Bone marrow (tissue), 2 donors: ENCODE measurements around the gene ZNF503.

Source experiments
- DNase-seq, 2 donors: peaks; one replicate each; lab custom pipeline; 2025; lab: John Stamatoyannopoulos, UW

ZNF503 gene, protein sequence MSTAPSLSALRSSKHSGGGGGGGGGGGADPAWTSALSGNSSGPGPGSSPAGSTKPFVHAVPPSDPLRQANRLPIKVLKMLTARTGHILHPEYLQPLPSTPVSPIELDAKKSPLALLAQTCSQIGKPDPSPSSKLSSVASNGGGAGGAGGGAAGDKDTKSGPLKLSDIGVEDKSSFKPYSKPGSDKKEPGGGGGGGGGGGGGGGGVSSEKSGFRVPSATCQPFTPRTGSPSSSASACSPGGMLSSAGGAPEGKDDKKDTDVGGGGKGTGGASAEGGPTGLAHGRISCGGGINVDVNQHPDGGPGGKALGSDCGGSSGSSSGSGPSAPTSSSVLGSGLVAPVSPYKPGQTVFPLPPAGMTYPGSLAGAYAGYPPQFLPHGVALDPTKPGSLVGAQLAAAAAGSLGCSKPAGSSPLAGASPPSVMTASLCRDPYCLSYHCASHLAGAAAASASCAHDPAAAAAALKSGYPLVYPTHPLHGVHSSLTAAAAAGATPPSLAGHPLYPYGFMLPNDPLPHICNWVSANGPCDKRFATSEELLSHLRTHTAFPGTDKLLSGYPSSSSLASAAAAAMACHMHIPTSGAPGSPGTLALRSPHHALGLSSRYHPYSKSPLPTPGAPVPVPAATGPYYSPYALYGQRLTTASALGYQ

DNA sequence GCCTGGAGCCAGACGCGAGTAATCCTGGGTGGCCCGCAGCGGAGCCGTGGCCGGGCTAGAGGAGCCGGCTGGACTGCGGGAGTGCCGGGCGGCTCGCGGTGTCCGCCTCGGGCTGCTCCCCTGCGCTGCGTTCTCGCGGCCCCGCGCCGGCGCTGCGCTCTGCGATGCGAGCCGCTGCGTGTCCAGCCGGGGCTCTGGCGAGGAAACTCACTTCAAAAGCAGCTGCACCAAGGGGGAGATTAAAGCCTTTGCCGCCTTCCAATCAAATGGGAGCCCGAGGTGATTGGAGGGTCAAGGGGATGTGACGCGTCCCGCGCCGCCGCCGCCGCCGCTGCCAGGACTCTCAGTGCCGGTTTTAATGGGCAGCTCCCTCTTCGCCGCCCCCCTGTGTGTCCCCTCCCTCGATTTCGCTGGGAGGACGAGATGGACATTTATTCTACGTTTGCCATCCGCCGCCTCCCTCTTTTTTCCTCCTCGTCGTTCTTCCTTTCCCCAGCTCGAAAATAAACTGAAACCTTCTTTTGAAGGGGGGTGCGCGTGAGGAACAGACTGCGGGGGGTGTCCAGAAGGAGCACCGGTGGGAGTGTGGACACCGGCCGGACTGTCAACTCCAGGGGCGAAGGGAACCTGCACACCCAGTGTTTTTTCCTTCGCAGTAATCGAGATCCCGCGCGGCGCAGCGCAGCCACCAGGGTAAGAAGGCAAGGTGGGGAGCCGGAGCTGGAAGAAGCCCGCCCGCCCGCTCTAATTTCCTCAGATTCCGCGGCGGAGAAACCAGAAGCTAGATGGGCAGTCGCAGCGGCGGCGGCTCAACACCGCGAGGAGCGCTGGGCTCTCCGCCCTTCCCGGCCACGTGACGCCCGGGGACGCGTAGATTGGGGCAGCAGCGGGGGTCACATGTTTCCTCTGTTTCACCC is at the start of gene ZNF503:
Gene ZNF503, minus strand, starts transcription at position 196 of the 917 bp plus-strand sequence. CDS start 345 bp downstream, outside the sequence.
- DNase-seq: peak in 1 of 2 donors; percentile 80

DNA sequence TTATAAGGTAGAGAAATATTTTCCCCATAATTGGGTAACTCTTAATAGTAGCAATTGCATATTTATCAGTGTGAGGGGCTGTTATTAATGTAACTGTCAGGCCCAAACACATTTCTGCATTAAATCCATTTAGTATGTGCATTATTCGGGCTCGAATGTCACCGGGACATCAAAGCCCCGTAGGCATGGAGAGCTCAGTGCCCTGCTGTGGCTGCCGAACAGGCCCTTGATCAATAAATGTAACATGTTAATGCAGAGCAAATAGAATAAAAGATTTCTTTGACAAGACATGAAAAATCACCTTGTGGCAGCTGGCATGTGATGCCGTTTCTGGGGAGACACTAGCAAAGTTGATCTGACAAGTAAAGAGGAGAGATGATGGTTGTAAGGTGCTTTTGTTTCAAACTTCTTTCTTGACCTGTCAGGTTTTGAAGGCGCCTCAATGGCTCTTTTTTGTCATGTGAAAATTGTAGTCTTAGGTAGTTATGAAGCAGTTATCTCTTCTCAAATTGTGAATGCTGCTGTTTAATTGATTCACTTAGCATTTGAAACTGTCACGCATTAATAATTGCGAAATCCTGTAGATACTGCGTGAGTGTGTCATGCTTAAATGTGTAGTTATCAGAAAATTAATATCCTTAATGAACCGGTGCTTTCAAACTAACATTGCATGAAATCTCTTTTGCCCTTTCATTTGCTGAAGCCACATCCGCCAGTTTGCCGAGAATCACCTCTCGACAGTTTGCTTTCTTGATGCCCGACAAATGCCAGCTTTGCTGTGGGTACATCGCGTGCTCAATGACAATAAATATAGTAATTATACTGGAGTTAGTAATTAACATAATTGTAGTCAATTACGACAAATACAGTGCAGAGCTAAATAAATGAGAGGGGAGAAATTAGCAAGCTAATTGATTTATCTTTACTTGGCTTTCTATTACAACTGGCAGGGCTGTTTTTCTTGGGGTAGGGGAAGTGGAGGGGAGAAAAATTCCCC is 49.4 kb upstream of the ZNF503 start:
- no peak for DNase-seq

DNA sequence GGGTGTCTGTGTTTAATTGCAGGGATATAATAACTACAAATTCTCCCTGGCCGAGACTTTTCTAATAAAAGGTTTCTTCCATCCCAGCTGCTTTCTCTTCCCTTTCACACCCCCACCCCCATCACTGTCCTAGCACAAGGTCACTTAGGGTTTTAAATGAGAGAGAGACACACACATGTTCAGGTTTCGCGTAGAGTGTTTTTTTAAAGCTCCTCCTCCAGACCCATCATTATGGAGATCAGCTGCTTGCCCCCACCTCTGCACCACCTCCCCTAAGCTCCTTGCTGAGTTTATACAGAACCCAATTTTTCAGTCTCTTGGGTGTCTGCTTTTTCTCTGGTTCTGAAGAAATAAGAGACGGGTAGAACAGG is 48.5 kb upstream of the ZNF503 start:
- DNase-seq: no peak

DNA sequence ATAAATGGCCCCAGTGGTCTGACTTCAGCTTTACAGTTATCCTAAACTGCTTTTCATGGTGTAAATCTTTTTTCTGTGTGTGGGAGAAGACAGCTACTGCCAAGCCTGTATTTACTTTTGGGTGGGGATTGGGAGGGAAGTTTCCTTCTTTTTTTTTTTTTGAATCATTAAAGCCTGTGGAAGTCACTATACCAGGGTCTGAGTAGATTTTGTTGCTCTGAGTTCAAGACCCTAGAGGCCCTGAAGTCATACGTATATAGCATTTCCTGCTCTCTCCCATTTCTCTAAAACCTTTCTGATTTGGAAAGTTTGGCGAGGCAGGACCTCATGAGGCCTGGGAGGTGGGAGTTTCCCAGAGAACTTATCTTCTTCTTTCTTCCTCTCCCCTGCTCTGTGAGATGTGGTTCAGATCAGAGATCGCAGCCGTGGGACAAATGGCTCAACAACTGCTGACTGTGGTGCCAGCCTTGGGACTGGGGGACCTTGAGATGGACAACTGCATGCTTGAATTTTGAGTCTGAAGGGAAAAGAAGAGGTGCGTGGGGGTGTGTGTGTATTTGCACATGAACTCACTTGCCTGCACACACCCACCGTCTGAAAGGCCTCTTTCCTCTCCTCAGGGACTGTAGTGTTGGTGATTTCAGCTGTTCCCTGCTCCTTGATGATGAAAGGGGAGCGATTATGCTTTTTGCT is 48.0 kb upstream of the ZNF503 start:
- DNase-seq: no peak

DNA sequence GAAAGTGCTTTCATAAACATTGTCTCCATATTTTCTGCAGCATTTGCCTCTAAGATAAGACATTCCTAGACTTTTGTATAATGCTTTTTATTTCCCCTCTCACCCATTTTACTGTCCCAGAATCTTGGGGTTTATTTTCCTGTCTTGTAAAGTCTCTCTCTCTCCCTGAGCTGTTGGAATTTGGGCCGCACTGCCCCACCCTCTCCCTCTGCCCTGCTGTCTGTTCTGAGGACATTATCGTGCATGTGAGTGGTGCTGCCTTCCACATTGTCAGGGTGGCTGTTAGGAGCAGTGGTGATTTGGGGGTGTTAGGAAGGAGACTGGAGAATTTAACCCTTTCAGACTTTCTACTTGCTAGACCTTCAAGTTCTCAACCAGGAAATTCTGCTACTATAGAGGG is 46.6 kb upstream of the ZNF503 start:
- DNase-seq: no peak

DNA sequence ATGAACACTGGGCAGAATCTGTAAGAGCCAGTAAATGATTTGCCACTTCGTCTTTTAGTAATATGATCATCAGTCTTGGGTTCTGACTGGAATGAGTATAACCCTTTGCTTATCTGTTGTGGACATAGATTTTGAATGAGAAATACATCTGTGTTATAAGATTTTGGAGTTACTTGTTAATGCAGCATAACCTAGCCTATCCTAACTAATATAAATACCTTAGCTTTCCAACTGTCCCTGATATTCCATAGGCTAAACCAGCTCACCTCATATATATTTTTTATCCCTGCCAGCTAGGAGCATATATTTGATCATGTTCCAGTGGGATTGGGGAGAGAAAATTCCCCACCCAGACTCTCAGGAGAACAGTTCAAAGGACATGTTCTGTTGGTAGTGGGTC is 44.9 kb upstream of the ZNF503 start:
- no peak for DNase-seq

DNA sequence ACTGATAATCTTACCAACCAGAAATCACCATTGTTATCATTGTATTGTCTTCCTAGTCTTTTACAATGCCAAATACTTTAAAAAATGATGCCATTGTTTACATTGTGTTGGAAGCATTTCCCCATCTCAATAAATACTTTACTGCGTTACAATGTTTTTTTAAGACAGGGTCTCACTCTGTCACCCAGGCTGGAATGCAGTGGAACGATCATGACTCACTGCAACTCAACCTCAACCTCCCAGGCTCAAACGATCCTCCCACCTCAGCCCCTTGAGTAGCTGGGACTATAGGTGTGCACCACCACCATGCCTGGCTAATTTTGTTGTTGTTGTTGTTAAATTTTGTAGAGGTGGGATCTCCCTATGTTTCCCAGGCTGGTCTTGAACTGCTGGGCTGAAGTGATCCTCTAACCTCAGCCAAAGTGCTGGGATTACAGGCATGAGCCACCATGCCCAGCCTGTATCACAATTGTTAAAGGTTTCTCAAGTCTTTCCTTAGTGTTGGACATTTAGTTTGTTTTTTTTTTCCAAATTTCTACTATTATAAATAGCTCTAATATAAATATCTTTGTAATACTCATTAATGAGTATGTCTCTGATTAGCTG is 43.3 kb upstream of the ZNF503 start:
- no peak for DNase-seq

DNA sequence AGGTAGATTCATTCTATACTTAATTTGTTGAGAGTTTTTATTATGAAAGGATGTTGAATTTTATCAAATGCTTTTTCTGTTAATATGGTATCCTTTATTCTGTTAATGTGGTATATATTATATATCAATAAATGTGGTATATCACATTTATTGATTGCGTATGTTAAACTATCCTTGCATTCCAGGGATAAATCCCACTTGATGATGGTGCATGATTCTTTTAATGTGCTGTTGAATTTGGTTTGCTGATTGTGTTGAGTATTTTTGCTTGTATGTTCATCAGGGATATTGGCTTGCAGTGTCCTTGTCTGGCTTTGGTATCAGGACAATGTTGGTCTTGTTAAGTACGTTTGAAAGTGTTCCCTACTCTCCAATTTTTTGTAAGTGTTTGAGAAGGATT is 41.8 kb upstream of the ZNF503 start:
- DNase-seq: no peak

DNA sequence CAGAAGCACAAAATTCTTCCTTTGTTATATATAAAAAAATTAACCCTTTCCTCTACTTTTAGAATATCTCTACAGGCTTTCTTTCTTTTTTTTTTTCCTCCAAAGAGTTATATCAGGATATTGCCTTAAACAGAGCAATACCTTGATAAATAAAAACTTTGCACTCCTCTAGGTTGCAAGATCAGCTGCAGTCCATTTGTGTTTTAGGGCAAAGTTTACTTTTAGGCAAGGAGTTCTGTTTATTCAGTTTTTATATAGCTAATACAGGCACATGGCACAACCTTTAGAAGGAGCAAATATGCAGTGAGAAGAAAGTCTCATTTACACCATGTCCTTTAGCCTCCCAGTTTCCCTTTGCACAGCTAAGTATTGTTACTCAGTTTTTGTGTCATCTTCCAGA is 40.1 kb upstream of the ZNF503 start:
- no peak for DNase-seq

DNA sequence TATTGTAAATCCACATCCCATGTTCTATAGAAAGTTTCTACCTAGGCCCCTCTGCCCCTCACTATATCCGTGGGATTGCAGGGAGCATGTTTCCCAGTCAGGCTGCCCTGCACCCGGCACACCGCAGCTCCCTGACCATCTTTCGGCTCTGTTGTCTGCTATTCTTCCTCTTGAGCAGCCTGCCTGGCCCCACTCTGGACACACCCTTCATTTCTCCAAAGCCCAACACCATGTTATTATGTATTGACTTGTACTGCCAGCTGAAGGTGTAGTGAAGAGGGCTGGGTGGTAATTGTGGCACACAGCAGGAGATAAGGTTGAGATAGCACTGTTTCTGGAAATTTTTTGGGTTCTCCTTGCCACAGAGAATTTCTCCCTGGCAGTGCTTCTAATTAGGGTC is 39.6 kb upstream of the ZNF503 start:
- DNase-seq: no peak

DNA sequence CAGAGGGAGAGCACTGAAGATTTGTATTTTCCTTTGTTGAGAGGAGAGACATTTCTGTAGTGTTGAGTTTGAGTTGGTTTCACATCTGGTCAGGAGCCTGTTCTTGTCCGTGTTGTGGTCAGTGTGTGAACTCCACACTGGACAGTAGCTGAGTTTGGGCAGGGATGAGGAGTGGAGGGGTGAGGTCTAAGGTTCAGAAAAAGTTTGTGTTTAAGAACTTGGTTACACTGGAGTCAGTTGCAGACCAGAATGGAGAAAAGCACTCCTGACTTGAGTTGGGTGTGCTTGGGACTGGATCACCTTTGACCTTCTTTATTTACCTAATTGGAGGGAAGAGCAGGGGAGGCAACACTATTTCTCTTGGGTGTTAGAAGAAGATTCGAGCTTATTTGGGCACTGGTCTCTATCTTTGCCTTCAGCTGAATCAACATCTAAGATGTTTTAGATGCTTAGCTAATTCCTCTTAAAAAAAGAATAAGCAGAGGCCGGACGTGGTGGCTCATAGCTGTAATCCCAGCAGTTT is 38.8 kb upstream of the ZNF503 start:
- no peak for DNase-seq

DNA sequence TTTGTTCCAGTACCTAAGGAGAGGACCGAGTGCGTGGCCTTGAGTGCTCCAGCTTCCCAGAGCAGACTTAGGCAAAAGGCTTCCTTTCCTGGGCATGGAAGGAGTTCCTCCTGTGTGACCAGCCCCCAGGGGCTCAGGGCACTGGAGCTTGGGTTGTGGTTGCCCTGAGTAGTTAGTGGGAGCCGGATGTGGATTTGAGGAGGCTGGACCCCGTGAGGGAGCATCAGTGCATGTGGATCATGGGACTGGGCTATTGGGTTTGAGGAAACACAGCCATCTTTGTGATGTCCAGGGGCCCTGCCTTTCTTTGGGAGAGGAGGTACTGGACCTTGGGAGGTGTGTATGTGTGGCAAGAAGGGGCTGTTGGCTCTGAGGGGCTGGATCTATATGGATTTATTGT is 38.2 kb upstream of the ZNF503 start:
- DNase-seq: no peak

DNA sequence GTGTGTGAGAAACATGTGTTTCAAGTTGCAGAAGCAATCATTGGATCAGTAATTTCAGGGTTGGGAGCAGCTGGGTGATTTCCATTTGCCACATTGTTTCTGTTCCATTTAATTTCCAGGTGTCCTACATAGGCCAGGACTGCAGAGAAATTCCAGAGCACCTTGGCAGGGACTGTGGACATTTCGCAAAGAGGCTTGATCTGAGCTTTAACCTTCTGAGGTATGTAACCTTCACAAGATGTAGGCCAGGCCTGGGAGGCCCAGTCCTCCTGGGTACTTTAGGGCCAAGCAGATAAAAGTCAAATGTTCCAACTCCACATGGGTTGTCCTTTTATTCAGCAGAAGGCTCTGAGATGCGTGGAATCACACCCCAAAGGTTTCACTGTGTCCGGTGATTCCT is 36.7 kb upstream of the ZNF503 start:
- DNase-seq: no peak

DNA sequence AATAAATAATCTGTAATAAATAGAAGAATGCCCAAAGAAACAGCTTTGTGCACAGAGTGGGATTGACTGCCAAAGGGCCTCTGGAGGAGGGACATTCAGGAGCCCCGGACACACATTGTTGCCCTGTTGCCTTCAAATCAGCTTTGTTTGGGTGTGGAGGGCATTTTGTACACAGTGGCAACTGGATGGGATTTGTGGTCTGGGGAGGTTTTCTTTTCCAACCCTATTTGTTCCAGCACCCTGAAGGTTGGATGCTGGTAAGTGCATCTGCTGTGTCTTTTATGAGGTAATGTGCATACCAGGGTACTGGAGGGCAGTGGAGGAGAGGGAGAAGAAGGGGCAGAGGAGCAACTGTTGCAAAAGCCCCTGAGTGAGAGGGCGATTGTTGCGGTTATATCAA is 36.1 kb upstream of the ZNF503 start:
- DNase-seq: no peak

DNA sequence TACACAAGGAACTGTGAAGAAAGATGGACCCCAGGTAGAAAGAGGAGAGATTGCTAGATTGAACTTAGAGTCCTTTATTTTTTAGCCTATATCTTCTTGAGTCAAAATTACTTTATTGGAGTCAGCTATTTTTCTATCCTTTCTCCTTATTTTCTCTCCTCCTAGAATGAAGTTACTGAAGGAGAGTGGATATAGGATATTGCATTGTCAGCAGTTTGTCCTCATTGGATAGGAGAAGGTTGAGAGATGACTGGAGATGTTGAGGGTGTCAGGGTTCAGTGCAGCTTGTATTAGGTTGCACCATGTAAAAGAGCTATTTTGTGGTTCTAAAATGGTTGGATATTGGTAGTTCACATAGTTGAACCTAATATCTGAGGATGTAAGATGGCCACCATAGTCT is 35.3 kb upstream of the ZNF503 start:
- no peak for DNase-seq

DNA sequence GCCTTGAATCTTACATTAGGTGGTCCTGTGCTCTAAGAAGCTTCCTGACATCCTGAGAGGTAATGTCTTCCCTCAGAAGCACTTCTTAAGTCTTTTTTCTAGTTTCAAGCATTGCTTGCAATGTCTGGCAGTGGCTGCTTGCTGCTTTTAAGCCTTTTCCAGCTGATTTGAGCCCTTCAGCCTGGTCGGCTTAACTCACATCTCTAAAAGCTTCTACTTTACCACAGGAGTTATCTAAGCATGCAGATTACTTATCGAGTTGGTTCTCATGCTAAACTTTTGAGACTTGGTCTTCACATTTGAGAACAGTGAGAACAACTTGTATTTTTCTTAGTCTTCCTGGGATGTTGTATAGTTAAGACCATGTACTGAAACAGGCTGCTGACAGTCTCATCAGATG is 33.7 kb upstream of the ZNF503 start:
- no peak for DNase-seq

DNA sequence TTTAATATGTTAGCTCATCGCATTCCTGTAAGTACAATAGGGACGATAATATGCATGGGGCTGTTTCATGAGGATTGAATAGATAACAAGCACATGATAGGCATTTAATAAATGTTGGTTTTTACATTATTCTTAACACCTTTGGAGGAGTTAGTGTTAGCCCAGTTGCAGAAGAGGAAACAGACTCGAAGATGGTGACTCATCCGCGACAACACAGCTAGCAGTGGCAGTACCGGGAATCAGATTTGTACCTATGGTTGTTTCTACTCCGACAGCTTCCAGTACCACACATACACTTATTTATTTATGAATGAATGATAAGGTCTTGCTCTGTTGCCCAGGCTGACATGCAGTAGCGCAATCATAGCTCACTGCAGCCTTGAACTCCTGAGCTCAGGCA is 32.7 kb upstream of the ZNF503 start:
- DNase-seq: no peak

DNA sequence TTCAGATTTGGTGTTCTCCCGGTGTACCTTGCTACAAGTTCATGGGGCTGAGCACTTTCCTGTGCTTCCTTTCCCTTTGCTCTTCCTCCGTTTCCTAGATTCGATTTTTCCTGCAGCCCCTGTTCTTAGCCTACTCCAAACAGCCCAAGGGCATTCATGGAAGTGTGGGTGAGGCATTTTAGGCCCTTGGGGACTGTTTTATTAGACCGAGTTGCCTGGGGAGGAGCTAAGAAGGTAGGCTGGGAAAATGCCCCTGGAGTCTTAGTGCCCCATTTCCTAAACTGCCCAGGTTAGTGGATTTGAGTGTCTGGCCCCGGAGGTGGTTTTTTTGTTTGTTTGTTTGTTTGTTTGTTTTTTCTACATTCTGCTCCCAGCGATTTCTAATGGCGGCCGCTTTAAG is 31.7 kb upstream of the ZNF503 start:
- DNase-seq: no peak

DNA sequence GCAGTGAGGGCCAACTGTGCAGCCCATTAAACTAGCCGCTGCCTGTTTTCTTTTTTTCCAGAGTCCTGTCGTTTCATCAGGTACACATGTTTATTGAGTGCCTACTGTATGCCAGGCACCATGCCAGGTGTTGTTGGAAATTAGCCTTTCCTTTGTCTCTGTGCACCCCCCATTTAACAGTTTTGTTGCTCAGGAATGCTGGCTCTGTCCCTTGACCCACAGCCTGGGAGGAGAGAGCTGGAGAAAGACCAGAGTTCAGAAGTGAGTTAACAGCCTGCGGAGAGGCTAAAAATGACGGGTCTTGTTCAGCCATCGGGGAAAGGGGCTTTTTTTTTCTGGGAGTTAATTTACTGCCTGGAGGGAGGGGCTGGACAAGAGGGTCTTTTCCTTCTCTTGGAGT is 31.2 kb upstream of the ZNF503 start:
- DNase-seq: no peak

DNA sequence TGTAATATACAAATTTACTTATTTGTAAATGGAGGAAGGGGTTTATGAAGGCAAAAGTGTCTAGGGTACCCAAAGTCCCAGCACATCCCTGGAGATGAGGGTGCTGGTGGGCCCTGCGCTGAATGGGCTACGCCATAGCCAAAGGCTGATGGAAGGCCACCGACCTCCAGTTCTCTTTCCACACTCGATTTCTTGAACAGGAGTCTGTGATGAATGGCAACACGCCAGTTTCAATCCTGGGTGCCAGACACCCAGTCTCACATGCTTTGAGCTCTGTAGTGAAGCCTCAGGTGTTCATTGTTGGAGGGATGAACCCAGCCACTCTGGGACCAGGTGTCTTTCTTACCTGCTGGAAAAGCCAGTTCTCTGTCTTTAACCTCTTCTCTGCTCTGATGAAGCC is 30.6 kb upstream of the ZNF503 start:
- no peak for DNase-seq
